Suprapubic skin (tissue), 3 donors: ENCODE results near the gene COX18.

ENCODE experiments used
- EP300 ChIP-seq: sonication (generic); formaldehyde crosslinking; IDR thresholded peaks from one replicate; pipeline ENCODE4 v1.6.1; 2017; ENCODE audit warnings: antibody characterized with exemption
- POLR2A ChIP-seq, 2 donors: fragments of 450-650 bp; IDR thresholded peaks; one replicate each; pipeline ENCODE4 v1.6.1; 2017; ENCODE audit warnings: antibody characterized with exemption in 2 of 2, mild to moderate bottlenecking in 2 of 2, moderate library complexity in 2 of 2
- TF ChIP-seq, protein P1 (sequence below), 2 donors: fragments of 200-600 bp in 1 of 2; fragments of 450-650 bp in 1 of 2; sonication (generic) in 1 of 2; IDR thresholded peaks; one replicate each; pipeline ENCODE4 v1.5.1; 2016 to 2019; ENCODE audit warnings: antibody characterized with exemption in 2 of 2, mild to moderate bottlenecking in 1 of 2, moderate library complexity in 1 of 2

DNA sequence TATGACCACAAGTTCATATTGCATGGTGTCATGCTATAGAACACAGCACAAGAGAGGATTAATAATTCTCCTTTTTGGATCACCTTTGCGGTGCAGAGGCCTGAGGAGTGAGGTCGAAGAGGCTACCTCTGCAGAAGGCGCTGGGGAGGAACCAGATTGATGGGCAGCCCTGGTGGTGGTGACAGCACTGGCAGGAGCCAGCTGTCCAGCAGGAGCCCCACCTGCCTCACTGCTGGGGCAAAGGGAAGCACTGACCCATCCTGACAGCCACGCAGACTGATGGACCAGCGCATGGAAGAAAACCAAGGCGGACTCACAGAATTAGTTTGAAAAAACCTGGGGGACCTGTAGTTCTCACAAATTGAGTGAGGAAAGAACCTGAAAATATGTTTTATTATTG, 50.9 kb downstream of the COX18 start:
- TF ChIP-seq, protein P1, sequence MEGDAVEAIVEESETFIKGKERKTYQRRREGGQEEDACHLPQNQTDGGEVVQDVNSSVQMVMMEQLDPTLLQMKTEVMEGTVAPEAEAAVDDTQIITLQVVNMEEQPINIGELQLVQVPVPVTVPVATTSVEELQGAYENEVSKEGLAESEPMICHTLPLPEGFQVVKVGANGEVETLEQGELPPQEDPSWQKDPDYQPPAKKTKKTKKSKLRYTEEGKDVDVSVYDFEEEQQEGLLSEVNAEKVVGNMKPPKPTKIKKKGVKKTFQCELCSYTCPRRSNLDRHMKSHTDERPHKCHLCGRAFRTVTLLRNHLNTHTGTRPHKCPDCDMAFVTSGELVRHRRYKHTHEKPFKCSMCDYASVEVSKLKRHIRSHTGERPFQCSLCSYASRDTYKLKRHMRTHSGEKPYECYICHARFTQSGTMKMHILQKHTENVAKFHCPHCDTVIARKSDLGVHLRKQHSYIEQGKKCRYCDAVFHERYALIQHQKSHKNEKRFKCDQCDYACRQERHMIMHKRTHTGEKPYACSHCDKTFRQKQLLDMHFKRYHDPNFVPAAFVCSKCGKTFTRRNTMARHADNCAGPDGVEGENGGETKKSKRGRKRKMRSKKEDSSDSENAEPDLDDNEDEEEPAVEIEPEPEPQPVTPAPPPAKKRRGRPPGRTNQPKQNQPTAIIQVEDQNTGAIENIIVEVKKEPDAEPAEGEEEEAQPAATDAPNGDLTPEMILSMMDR (IDR thresholded peaks at IDR 0.05), result no peak
- TF ChIP-seq EP300, result no peak
- TF ChIP-seq POLR2A (IDR thresholded peaks at IDR 0.05), result no peak
